Activated T-cell treated with anti-CD3 and anti-CD28 coated beads for 4 hours (primary cell): ENCODE data around the gene C1QTNF5.

Experiments
- DNase-seq: peaks from one replicate; pipeline ENCODE4 v3.0.0-alpha.2; 2020

C1QTNF5 gene

GRCh38 chr11:119316729-119317591, 23.7 kb downstream of the C1QTNF5 start, which contains the start of gene MCAM:
Gene MCAM (minus strand): TSS chr11:119317130. CDS start chr11:119317101, 29 bp downstream.
- DNase-seq: no peak

DNA sequence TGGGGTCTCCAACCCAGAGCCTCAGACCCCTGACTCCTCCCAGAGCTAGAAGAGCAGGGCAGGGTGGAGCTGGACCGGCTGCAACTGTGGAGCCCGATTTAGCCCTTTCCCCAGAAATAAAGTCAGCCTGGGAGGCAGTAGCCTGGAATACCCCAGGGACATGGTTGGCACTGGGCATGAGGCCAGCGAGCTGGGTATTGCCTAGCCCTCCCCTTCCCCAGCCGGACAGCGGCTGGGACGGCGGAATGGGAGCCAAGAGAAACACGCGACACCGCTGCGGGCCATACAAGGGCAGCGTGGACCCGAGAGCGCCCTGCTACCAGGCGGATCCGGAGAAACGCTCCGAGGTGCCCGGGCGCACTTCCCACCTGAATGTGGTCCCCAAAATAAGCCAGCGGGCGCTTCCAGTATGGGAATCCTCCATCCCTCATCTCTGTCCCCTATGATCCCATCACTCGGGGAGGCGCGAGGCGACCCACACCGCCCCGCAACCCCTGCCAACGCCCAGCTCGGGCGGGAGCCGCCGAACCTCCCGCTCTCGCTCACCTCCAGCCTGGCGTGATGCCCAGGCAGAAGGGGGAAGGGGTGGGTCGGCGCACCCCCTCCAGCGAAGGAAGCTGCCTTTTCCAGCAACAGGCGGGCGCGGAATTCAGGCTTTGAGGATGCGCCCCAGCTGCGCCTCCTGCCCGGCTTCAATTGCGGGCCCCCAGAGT, 24.5 kb downstream of the C1QTNF5 start:
- DNase-seq: no peak

DNA sequence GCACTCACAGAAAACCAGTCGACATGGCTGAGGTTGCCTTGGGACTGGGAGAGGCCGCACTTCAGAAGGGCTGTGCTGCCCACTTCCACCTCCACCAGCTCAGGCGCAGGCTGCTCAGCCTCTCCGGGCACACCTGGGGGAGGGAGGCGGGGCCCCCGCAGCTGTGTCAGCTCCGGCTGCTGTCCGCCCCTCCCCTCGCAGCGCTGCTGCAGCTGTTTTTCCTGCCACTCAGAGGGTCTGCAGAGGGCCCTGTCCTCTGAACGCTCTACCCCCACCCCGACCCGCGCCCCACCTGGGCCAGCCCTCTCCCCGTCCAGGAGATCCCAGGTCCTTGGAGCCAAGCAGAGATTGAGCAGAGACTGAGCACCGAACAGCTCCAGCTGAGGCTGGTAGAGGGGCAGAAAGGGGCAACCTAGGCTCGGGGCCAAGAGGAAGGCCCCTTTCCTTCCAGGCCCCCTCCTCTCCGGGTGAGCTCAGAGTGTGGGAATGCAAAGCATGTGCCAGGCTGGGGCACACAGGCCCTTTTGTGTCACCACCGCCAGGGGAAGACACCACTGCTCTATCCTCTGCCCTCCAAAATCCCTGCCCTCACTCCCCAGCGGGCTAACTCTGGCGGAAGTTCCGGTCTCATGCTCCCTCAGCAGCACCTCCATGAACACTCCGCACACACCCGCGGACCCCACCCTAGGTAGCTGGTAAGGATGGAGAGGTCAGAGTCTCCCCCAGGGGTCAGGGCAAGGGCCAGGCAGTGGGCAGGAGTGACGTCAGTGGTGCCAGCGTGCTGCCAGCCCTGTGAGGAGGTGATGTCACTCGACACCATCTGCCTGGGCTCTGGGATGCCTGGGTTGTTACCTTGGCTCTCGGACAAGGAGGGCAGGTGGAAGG, 25.3 kb downstream of the C1QTNF5 start:
- DNase-seq: peak; percentile 48

DNA sequence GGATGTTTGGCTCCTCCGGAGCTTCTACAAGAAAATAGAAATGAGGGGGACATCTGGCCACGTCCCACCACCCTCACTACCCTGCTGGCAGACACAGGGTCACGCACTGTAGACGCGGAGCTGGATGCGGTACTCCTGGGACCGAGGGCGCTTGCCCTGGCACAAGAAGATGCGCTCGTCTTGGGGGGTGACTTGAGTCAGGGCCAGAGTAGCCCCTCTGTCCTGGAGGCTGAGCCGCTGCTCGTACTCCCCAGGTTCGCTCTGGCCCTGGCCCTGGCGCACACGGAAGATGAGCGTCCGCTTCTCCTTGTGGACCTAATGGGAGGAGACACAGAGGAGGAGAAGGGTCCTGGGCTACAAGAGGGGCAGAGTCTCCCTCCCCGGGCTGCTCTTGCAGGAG, 26.0 kb downstream of the C1QTNF5 start:
- DNase-seq: no peak

DNA sequence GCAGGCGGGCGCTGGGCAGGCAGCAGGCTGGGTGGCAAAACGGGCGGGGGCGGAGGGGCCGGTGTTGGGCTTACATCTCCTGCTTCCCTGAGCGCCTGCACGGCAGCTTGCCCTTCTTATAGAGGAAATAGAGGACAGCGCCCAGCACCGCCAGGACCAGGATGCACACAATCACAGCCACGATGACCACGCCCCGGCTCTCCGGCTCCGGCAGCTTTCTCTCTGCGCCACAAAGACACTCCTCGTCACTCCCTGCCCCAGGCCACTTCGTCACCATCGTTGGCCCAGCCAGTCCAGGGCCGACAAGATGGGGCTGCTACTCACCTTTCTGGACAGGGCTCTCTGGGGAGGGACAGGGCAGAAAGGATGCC, 30.0 kb downstream of the C1QTNF5 start:
- DNase-seq: no peak

DNA sequence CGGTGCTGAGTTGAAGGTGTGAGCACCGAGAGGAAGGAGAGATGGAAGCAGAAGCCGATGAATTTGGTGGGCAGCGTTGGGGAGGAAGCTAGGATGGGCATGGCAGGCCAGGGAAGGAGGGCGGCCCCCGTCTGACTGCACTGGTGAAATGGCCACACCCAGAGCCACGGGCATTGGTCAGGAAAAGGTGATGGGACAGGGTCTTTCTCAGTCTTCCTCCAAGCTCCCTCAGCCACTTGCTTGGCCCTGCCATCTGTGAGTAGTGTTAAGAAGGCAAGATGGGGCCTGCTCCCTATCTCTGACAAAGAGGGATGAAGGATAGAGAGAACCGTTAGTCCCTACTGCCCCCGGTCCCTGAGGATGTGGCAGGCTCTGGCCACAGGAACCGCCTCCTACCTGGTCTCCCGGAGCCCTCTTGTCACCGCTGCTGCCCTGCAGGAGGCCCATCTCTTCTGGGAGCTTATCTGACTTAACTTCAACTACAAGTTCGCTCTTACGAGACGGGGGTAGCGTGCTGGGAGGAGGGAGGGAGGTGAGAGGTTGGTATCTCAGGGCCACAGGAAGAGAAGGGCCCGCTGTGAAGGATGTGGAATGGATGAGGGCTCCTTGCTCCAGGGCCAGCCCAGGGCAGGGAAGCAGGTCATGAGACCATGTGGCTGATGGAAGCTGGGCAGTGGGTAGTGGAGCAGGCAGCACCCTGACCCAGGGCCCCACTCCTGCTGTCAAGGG, 30.6 kb downstream of the C1QTNF5 start:
- no peak for DNase-seq

DNA sequence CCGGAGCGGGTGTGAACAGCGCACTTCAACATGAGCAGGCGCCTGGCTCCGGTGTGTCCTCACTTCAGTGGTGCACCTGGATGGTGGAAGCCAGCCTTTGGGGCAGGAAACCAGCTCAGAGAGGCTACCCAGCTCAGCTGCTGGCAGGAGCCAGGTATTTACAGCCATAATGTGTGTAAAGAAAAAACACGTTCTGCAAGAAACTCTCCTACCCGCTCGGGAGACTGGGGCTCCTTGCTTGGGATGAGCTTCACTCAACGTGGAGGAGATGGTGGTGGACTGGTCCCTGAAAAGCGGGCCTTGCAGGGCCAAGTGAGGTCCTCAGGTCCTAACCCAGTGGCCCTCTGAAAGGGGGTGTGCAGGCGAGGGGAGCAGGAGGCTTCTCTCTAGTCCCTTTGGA, 31.3 kb downstream of the C1QTNF5 start:
- DNase-seq: no peak

GRCh38 chr11:119307974-119308373, 32.7 kb downstream of the C1QTNF5 start:
- no peak for DNase-seq

DNA sequence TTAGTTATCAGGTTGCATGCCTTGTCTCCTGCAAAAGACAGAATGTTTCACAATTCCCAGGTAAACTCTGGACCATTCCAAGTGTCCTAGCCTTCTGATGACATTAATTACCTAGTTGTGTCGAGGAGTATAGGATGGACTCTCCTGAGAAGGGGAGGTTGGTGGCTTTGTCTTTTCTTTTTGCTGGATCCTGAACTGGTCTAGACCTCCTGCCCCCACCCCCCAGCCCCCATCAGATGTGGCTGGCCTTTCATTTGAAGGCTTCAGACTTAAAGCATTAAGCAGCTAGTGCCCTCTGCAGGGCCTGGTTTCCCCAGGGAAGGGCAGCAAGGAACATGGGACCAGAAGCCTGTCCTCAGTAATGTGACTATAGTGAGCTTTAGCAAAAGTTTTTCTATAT, 33.5 kb downstream of the C1QTNF5 start:
- DNase-seq: no peak

DNA sequence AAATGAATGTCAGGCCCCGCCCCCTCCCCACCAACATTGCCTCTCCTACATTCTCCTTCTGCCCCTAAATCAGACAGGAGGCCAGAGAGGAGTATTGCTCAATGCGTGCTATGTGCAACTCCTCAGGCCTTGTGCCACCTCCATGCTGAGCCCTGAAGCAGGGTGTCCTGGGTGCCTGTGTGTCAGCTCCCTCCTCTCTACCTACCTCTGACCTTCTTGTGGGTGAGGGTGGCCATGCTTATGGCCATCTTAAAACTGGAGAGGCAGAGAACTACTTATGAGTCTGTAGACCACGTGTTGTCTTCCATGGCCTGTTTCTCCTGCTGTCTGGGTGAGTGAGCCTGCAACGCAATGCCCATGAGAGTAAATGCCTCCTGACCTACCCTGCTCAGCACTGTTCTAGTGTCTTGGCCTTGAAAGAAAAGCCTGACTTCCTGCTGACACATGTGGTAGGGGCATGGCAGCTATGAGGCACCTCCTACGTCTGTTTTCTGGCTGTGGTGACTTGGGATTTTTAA, 34.3 kb downstream of the C1QTNF5 start:
- no peak for DNase-seq

DNA sequence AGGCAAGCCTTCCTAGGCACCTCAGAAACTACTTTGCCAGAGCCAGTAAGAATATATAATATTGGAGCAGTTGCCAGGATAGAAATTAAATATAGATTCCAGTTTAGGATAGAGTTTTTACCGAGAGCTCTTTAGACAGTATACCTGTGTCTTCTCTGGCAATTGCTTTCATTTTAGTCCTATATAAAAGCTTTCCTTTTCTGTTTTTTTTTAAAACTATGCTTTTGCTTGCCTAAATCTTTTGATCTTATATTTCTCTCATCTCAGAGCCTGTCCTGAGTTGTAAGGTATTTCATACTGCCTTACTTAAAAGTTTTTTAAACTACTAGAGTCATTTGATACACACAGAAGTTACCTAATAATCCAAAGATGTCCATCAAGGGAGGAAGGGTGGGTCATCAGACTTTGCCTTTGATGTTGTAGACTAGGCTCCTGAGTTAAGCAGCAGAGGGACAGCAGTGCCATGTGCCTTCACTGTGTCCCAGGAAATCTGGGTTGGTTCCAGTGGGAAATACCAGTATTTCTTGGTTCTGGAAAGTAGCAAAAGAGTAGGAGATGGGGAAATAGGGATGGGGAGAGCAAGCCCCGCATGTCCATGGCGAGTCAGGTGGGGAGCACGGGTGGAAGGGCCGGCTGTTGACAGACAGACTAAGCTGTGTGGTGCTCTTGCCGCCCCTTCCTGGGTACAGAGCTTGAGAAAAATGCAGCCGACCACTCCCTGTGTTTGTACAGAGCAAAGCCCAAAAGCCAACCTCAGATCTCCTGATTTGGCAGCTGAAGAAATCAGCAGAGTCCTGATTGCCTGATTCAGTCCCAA, 34.9 kb downstream of the C1QTNF5 start:
- no peak for DNase-seq

DNA sequence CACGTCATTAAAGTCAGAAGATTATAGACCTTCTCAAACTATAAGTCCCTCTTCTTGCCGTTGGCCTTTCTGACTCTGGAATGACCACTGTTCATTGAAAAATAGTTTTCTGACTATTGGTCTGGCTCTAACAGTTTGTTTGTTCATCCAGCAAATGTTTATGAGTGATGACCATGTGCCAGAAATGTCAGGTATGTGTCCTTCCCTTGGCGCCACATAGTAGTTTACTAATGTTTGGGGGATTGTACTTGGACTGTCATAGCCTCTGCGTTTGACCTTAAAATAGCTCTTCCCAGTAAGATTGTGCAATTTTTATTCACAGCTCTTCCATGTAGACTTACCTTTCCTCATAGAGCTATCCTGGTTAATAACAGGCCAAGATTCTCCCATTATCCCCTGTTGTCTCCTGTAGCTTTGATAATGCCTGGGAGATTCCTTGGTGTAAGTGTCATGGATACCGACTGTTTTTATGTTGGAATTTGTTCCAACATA, 37.4 kb downstream of the C1QTNF5 start:
- DNase-seq: no peak

DNA sequence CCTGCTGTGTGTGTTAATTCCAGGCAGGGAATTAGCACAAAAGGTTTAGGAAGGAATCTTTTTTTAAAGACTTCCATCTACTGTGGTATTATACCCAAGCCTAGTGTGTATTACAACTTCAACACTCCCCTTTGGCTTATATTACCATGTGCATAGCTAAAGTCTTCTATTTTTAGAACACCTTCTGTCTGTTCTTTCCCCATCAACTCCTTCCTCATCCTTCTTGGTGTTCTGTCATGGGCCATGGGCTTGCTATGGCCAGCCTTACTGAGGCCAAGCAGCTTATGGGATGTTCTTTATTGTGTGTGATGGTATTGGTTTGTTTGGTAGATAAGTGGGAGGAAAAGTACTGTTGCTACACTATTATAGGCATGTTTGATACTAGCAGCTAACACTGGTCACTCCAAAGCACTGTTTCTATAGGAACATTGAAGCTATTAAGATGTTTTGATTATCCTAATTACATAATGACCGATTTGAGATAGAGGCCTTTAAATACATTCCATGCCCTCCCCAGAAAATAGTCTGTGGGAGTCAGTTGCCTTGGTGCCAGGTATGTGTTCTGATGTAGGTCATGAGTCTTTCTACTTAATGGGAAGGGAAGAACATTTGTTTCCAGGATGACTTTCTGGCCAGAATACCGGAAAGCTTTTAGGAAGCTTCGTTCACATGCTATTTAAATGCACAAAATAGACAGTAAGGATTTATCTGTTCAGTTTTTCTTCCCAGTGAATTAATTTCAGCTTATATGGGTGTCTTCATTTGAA, 40.3 kb downstream of the C1QTNF5 start:
- DNase-seq: no peak

DNA sequence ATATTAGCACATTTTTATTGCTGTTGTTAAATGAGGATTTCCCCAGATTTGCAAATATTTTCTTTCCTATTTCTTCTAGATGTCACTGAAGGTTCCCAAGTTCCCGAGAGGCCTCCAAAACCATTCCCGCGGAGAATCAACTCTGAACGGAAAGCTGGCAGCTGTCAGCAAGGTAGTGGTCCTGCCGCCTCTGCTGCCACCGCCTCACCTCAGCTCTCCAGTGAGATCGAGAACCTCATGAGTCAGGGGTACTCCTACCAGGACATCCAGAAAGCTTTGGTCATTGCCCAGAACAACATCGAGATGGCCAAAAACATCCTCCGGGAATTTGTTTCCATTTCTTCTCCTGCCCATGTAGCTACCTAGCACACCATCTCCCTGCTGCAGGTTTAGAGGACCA, 41.3 kb downstream of the C1QTNF5 start:
- DNase-seq: no peak

DNA sequence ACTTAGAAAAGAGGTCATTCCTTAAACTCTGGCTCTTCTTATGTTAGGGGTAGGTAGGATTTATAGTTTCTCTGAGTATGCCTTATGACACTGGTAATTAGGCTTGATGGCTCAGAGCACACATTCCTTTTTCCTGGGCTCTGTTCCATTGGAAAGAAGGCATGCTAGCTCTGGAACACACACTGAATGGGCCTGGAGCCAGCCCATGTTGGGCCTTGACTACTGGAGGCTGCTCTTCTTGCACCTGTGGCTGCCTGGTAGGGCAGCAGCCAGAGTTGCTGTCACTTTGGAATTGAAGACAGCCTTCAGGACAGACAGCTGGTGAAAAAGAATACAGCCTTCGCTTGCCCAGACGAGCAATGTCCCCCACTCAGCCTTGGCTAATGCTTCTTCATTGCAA, 42.0 kb downstream of the C1QTNF5 start:
- no peak for DNase-seq

- DNase-seq: no peak
Observed at GRCh38 chr11:119297938-119298337, 42.7 kb downstream of the C1QTNF5 start.

DNA sequence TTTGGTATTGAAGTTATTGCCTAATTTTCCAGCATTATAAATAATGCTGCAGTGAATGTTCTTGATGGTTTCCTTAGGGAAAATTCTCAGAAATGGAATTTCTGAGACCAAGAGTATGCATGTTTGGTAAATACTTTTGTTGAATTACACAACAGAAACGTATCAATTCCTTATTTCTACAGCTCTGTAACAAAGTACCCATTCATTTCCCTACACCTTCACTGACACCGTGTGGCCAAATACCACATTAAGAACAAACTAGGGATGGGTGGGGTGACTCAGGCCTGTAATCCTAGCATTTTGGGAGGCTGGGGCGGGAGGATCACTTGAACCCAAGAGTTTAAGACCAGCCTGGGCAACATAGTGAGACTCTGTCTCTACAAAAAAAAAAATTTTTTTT, 45.5 kb downstream of the C1QTNF5 start:
- DNase-seq: no peak

- no peak for DNase-seq
Observed at GRCh38 chr11:119293461-119293860, 47.2 kb downstream of the C1QTNF5 start.

DNA sequence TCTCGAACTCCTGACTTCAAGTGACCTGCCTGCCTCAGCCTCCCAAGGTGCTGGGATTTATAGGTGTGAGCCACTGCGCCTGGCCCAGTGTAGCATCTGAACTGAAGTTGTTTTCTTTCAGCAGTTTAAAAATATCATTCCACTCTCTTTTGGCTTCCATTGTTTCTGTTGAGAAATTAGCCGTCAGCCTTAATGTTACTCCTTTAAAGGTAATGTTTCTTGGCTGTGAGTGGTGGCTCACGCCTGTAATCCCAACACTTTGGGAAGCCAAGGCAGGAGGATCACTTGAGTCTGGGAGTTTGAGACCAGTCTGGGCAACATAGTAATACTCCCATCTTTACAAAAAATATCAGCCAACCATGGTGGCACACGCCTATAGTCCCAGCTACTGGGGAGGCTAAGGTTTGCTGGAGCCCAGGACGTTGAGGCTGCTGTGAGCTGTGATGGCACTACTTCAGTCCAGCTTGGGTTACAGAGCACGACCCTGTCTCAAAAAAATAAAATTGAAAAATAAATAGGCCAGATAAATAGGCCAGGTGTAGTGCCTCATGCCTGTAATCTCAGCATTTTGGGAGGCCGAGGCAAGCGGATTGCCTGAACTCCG, 49.7 kb downstream of the C1QTNF5 start:
- no peak for DNase-seq
